DND-41 (cell line): Measurements from ENCODE around the gene INMT.
"Not testable (repeated sequence)": the region's sequence is repeated elsewhere in the genome, so short reads cannot be mapped to it uniquely, and the experiment has no call there.

Experiments used
- EZH2 ChIP-seq: IDR thresholded peaks from 3 replicates; pipeline ENCODE4 v1.6.1; 2012; ENCODE audit warnings: borderline replicate concordance, low read depth, mild to moderate bottlenecking, moderate library complexity, low read length, inconsistent platforms; ENCODE audit not compliant: severe bottlenecking
- TF ChIP-seq, protein P1 (sequence below): IDR thresholded peaks from 2 replicates; pipeline ENCODE4 v1.5.1; 2012; ENCODE audit warnings: borderline replicate concordance, low read length, moderate library complexity, mild to moderate bottlenecking; ENCODE audit not compliant: poor library complexity, severe bottlenecking; ENCODE audit errors: extremely low read depth

DNA sequence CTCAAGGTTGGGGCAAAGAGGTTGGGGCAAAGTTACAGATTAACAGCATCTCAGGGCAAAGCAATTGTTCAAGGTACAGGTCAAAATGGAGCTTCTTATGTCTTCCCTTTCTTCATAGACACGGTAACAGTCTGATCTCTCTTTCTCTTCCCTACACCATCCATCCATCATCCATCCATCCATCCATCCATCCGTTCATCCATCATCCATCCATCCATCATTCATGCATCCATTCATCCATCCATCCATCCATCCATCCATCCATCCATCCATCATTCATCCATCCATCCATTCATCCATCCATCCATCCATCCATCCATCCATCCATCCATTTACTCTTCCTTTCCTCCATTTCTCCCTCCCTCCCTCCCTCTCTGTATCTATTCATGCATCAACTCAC is 32.5 kb upstream of the INMT start:
- TF ChIP-seq, protein P1, sequence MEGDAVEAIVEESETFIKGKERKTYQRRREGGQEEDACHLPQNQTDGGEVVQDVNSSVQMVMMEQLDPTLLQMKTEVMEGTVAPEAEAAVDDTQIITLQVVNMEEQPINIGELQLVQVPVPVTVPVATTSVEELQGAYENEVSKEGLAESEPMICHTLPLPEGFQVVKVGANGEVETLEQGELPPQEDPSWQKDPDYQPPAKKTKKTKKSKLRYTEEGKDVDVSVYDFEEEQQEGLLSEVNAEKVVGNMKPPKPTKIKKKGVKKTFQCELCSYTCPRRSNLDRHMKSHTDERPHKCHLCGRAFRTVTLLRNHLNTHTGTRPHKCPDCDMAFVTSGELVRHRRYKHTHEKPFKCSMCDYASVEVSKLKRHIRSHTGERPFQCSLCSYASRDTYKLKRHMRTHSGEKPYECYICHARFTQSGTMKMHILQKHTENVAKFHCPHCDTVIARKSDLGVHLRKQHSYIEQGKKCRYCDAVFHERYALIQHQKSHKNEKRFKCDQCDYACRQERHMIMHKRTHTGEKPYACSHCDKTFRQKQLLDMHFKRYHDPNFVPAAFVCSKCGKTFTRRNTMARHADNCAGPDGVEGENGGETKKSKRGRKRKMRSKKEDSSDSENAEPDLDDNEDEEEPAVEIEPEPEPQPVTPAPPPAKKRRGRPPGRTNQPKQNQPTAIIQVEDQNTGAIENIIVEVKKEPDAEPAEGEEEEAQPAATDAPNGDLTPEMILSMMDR = not testable (repeated sequence)
- not testable (repeated sequence) for TF ChIP-seq EZH2
